SK-N-MC (cell line): ENCODE data around the gene PAK1.

ENCODE experiments used
- EZH2 ChIP-seq: fragments of 200-600 bp; sonication (generic); IDR thresholded peaks from one replicate; pipeline ENCODE4 v1.6.1; 2017; ENCODE audit warnings: antibody characterized with exemption
- FOXP2 ChIP-seq: optimal IDR thresholded peaks from 2 replicates; pipeline ENCODE3; 2011; ENCODE audit warnings: mild to moderate bottlenecking, moderate library complexity; ENCODE audit not compliant: insufficient read depth; ENCODE audit errors: extremely low read length, control extremely low read depth
- POLR2AphosphoS5 ChIP-seq: IDR thresholded peaks from 2 replicates; pipeline ENCODE4 v1.6.1; 2012; ENCODE audit warnings: mild to moderate bottlenecking, low read depth, low read length, borderline replicate concordance

DNA sequence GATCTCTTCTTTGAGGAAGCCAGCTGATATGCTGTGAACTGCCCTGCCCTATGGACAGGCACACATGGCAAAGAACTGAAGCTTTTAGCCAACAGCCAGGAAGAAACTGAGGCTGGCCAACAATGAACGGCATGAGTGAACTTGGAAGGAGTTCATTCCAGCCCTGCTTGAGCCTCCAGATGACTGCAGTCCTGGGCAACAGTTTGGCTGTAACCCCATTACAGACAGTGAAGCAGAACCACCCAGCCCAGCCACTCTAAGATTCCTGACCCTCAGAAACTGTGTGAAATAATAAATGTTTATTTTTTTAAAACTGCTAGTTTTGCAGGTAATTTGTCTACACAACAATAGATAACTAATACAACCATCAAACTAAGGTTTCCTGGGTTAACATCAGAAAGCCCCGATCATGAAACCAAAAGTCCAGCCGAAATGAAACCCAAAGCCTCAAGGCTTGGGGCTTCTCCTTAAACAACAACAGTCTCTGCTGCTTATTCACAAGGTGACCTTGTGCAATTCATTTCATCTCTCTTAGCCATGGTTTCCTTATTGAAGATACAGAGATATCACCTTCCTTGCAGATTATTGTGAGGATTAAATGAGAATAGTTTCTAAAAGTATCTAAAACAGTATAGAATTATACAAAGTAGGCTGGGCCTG is 31.4 kb downstream of the PAK1 start:
- TF ChIP-seq POLR2AphosphoS5 = no peak
- no peak for TF ChIP-seq EZH2
- TF ChIP-seq FOXP2 = no peak
